HEK293T (cell line): ENCODE results near the gene PRKCA.

Experiments
- CTCF ChIA-PET: fragments of 350-600 bp; formaldehyde crosslinking; extraction: SDS; loops from one replicate; lab custom pipeline; 2021; ENCODE audit warnings: antibody characterized with exemption, inconsistent platforms; lab: Yijun Ruan, JAX
- POLR2A ChIA-PET: fragments of 350-600 bp; formaldehyde crosslinking; extraction: SDS; loops from one replicate; lab custom pipeline; 2020; ENCODE audit warnings: antibody characterized with exemption, inconsistent platforms; lab: Yijun Ruan, JAX
- DNase-seq: peaks from one replicate; pipeline ENCODE4 v3.0.0; 2012; ENCODE audit warnings: mixed read lengths; ENCODE audit errors: extremely low spot score
- ARNT ChIP-seq: fragments of 450-650 bp; IDR thresholded peaks from 2 replicates; pipeline ENCODE4 v1.6.1; 2017; ENCODE audit warnings: mild to moderate bottlenecking
- BHLHE40 ChIP-seq: fragments of 450-650 bp; IDR thresholded peaks from 2 replicates; pipeline ENCODE4 v1.6.1; 2016; ENCODE audit warnings: mild to moderate bottlenecking, moderate library complexity, borderline replicate concordance
- CTBP1 ChIP-seq: fragments of 450-650 bp; IDR thresholded peaks from 2 replicates; pipeline ENCODE4 v1.6.1; 2016; ENCODE audit warnings: borderline replicate concordance
- ELF4 ChIP-seq: fragments of 450-650 bp; IDR thresholded peaks from 2 replicates; pipeline ENCODE4 v1.6.1; 2017; ENCODE audit warnings: antibody characterized with exemption
- FOXA1 ChIP-seq: fragments of 450-650 bp; IDR thresholded peaks from 2 replicates; pipeline ENCODE4 v1.6.1; 2016; ENCODE audit warnings: mild to moderate bottlenecking
- FOXK2 ChIP-seq: fragments of 450-650 bp; IDR thresholded peaks from 2 replicates; pipeline ENCODE4 v1.6.1; 2016; ENCODE audit warnings: mild to moderate bottlenecking
- FOXM1 ChIP-seq: fragments of 450-650 bp; IDR thresholded peaks from 2 replicates; pipeline ENCODE4 v1.6.1; 2017; ENCODE audit warnings: mild to moderate bottlenecking, borderline replicate concordance
- HDGF ChIP-seq: fragments of 450-650 bp; IDR thresholded peaks from 2 replicates; pipeline ENCODE4 v1.6.1; 2017; ENCODE audit warnings: antibody characterized with exemption, borderline replicate concordance
- L3MBTL2 ChIP-seq: fragments of 450-650 bp; conservative IDR thresholded peaks from 2 replicates; pipeline ENCODE4 v1.6.1; 2016; ENCODE audit warnings: mild to moderate bottlenecking
- LEF1 ChIP-seq: fragments of 450-650 bp; IDR thresholded peaks from 2 replicates; pipeline ENCODE4 v1.6.1; 2017; ENCODE audit warnings: mild to moderate bottlenecking, borderline replicate concordance
- NFRKB ChIP-seq: fragments of 450-650 bp; IDR thresholded peaks from 2 replicates; pipeline ENCODE4 v1.6.1; 2016; ENCODE audit warnings: mild to moderate bottlenecking, moderate library complexity
- PKNOX1 ChIP-seq: fragments of 450-650 bp; IDR thresholded peaks from 2 replicates; pipeline ENCODE4 v1.6.1; 2016
- SP1 ChIP-seq: fragments of 450-650 bp; IDR thresholded peaks from 2 replicates; pipeline ENCODE4 v1.6.1; 2017
- SUZ12 ChIP-seq: fragments of 450-650 bp; IDR thresholded peaks from 2 replicates; pipeline ENCODE4 v1.6.1; 2016; ENCODE audit warnings: mild to moderate bottlenecking
- TARDBP ChIP-seq: fragments of 450-650 bp; IDR thresholded peaks from 2 replicates; pipeline ENCODE4 v1.6.1; 2016
- ZNF384 ChIP-seq: fragments of 450-650 bp; IDR thresholded peaks from 2 replicates; pipeline ENCODE4 v1.6.1; 2016

The PRKCA gene

GRCh38 chr17:66383333-66383732 lies 80.9 kb downstream of the PRKCA start:
- TF ChIP-seq FOXA1 (no peak), SP1 (no peak)
- ChIA-PET CTCF (no interaction called here), POLR2A (no interaction called here)
- no peak for DNase-seq

- POLR2A ChIA-PET = no interaction called here
- CTCF ChIA-PET = no interaction called here
- no peak for DNase-seq
- no peak for TF ChIP-seq LEF1
- no peak for TF ChIP-seq PKNOX1
- no peak for TF ChIP-seq SP1
- TF ChIP-seq BHLHE40 = no peak
- no peak for TF ChIP-seq ARNT
- no peak for TF ChIP-seq ZNF384
- TF ChIP-seq FOXM1 = no peak
- no peak for TF ChIP-seq NFRKB
- no peak for TF ChIP-seq FOXK2
- no peak for TF ChIP-seq SUZ12
- no peak for TF ChIP-seq FOXA1
- no peak for TF ChIP-seq ELF4
- no peak for TF ChIP-seq CTBP1
- no peak for TF ChIP-seq TARDBP
- no peak for TF ChIP-seq L3MBTL2
- no peak for TF ChIP-seq HDGF
These were observed 84.3 kb downstream of the PRKCA start for GRCh38 chr17:66386498-66387351.

- ChIA-PET CTCF (no interaction called here), POLR2A (no interaction called here)
- TF ChIP-seq ARNT (no peak), L3MBTL2 (no peak), TARDBP (no peak), FOXA1 (no peak), SP1 (no peak), HDGF (no peak), PKNOX1 (no peak), FOXM1 (no peak), ZNF384 (no peak), SUZ12 (no peak), NFRKB (no peak), BHLHE40 (no peak)
- no peak for DNase-seq
These were observed 85.1 kb downstream of the PRKCA start for GRCh38 chr17:66387392-66387981.

GRCh38 chr17:66392783-66393437 lies 90.5 kb downstream of the PRKCA start:
- ChIA-PET CTCF (no interaction called here), POLR2A (no interaction called here)
- TF ChIP-seq ELF4 (no peak), ZNF384 (no peak), HDGF (no peak), L3MBTL2 (no peak), PKNOX1 (no peak), FOXM1 (no peak), BHLHE40 (no peak), ARNT (no peak), FOXK2 (no peak), FOXA1 (no peak)
- no peak for DNase-seq

- TF ChIP-seq CTBP1 (no peak), L3MBTL2 (no peak), BHLHE40 (no peak), SP1 (no peak), ARNT (no peak), PKNOX1 (no peak), ELF4 (no peak), SUZ12 (no peak), ZNF384 (no peak), TARDBP (no peak), FOXM1 (no peak), FOXK2 (no peak), LEF1 (no peak), FOXA1 (no peak), NFRKB (no peak), HDGF (no peak)
- ChIA-PET POLR2A (no interaction called here), CTCF (interaction anchor here (0.6 kb wide), 1 partner anchor 12 kb away, joined by 4 read pairs; no protein-coding TSS in a partner anchor)
- no peak for DNase-seq
These were observed 93.5 kb downstream of the PRKCA start for GRCh38 chr17:66395961-66396360.
